OCI-LY7 (cell line): ENCODE measurements around the gene TFCP2L1.

Experiments
- CTCF ChIP-seq: fragments of 200-600 bp; sonication (generic); conservative IDR thresholded peaks from 2 replicates; pipeline ENCODE4 v1.5.1; 2014; ENCODE audit warnings: mild to moderate bottlenecking, antibody characterized with exemption, low read length, moderate library complexity, mixed read lengths
- EZH2phosphoT487 ChIP-seq: fragments of 200-600 bp; sonication (generic); IDR thresholded peaks from 2 replicates; pipeline ENCODE4 v1.6.1; 2018; ENCODE audit warnings: low read depth, borderline replicate concordance, mild to moderate bottlenecking, mixed run types, antibody characterized with exemption, low read length, moderate library complexity, mixed read lengths

GRCh38 chr2:121185571-121186074, 99.4 kb downstream of the TFCP2L1 start:
- TF ChIP-seq CTCF (no peak), EZH2phosphoT487 (no peak)
